Stimulated activated effector memory CD8-positive, alpha-beta T cell treated with anti-CD3 and anti-CD28 coated beads, Interleukin-12 subunit alpha, Interleukin-12 subunit beta, amount 100 ng/mL, for 72 hours (primary cell): Measurements from ENCODE around the gene TRIM71.
"Not testable (repeated sequence)": the region's sequence is repeated elsewhere in the genome, so short reads cannot be mapped to it uniquely, and the experiment has no call there.

ENCODE experiments used
- ATAC-seq: fragments of 150-1000 bp; cut with Tn5 transposase; 2 replicates; pipeline ENCODE4 v1.10.0; 2021
- DNase-seq, 2 donors: peaks; one replicate each; pipeline ENCODE4 v3.0.0; 2021 to 2022; ENCODE audit warnings: low spot score in 2 of 2
- H3K27ac Mint-ChIP-seq: one replicate; pipeline ENCODE4 v1.8.0; 2022; ENCODE audit warnings: mild to moderate bottlenecking, mixed read lengths
- H3K36me3 Mint-ChIP-seq: one replicate; pipeline ENCODE4 v1.8.0; 2022; ENCODE audit warnings: mild to moderate bottlenecking, mixed read lengths
- H3K4me1 Mint-ChIP-seq: one replicate; pipeline ENCODE4 v1.8.0; 2022; ENCODE audit warnings: mixed read lengths
- H3K4me3 Mint-ChIP-seq: one replicate; pipeline ENCODE4 v1.8.0; 2022; ENCODE audit warnings: mild to moderate bottlenecking, mixed read lengths
- H3K9me3 Mint-ChIP-seq: one replicate; pipeline ENCODE4 v1.8.0; 2022; ENCODE audit warnings: mixed read lengths

The TRIM71 gene

DNA sequence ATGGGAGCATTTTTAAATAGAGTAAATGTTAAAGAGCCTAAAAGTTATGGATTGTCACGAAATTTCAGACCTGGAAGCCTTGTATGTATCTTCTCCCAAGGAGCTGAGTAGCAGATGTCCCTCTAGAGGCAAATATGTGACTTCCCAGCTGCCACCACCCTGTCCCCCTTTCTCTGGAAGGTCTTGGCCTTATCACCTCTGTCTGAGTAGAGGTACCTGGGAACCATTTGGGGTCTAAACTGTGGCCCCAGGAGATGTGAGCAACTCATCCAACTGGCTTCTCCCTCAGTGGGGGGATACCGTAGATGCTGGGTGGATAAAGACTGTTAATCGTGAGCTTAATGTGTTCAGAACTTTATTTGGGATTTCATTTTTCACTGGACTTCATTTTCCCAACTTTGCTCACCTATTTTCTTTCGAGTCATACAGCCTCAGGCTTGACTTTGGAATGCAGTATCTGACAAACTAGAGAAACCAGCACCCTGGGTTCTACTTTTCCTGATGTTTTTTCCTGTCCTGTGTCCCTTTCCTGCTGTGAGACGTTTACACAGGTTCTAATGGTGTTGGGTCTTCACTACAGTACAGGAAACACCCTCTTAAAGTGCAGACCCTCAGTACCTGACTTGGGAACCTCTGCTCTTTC lies 80.3 kb downstream of the TRIM71 start:
- DNase-seq (no peak), ATAC-seq (no peak)
- no peak overlapping the region for H3K27ac Mint-ChIP-seq
- H3K9me3 Mint-ChIP-seq, result no peaks in the 10 kb centered on the region
- no peak overlapping the region for H3K4me3 Mint-ChIP-seq
- no peaks in the 10 kb centered on the region for H3K36me3 Mint-ChIP-seq
- no peaks in the 10 kb centered on the region for H3K4me1 Mint-ChIP-seq

DNA sequence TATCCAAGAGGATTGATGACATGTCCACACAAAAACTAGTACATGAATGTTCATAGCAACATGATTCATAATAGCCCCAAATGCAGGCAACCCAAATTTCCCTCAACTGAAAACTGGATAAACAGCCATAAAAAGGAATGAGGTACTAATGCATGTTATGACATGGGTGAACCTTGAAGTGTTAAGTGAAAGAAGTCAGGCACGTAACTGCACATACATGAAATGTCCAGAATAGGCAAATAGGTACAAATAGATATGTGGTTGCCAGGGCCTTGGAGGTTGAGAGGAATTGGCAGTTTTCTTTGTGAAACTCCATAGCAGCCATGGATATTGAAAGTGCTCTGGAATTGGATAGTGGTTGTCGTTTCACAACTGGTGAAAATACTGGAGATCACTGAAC lies 81.5 kb downstream of the TRIM71 start:
- DNase-seq (no peak), ATAC-seq (no peak)
- H3K4me3 Mint-ChIP-seq, result no peak overlapping the region
- no peak overlapping the region for H3K27ac Mint-ChIP-seq
- no peaks in the 10 kb centered on the region for H3K4me1 Mint-ChIP-seq
- no peaks in the 10 kb centered on the region for H3K9me3 Mint-ChIP-seq
- no peaks in the 10 kb centered on the region for H3K36me3 Mint-ChIP-seq

DNA sequence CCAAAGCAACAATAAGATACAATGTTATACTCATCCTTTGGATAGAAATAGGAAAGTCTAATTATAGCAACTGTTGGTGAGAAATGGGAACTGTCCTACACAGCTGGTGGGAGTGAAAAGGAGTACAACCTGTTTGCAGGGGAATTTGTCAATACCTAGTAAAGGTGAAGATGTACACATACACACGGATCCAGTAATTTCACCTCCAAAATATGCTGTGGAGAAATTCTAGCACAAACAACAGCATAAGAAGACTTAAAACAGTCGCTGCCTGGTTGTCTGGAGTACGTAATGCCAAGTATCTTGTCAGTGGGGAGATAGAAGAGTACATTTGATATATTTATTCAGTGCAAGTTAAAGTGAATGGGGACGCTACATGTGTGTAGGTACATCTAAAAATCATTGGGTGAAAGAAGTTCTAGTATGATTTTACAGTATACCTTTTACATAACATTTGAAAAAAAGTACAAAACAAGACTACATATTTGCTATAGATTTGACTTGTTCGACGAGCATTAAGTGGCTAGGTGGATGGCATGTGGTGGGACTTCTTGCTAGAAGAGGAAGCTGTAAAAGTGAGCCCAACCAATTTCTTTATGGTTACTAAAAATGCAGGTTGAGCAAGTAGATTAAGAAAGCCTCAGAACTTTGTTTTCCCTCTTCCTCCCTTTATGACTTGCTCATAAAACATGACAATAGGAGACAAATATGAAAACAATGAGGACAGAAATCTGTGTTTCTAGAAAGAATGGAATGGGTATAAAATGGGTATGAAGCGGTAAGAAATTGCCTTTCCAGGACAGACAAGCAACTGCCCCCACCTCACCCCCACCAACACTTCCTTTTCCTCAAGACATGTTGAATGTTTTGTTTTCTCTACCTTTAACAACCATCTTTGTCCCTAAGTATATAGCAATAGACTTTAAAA lies 83.5 kb downstream of the TRIM71 start:
- Mint-ChIP-seq H3K9me3 (no peaks in the 10 kb centered on the region), H3K4me1 (no peaks in the 10 kb centered on the region), H3K4me3 (no peak overlapping the region), H3K27ac (no peak overlapping the region), H3K36me3 (no peaks in the 10 kb centered on the region)
- DNase-seq, result no peak
- no peak for ATAC-seq

DNA sequence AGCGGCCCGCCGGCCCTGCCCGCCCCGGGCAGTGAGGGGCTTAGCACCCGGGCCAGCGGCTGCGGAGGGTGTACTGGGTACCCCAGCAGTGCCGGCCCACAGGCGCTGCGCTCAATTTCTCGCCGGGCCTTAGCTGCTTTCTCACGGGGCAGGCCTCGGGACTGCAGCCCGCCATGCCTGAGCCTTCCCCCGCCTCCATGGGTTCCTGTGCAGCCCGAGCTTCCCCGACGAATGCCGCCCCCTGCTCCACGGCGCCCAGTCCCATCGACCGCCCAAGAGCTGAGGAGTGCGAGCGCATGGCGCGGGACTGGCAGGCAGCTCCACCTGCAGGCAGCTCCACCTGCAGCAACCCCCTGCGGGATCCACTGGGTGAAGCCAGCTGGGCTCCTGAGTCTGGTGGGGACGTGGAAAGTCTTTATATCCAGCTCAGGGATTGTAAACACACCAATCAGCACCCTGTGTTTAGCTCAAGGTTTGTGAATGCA lies 85.1 kb downstream of the TRIM71 start:
- H3K27ac Mint-ChIP-seq, H3K4me1 Mint-ChIP-seq, H3K9me3 Mint-ChIP-seq, H3K36me3 Mint-ChIP-seq: not testable (repeated sequence)
- H3K4me3 Mint-ChIP-seq, result peak overlapping the region; percentile 52
- ATAC-seq, result peak; percentile 44
- peak in 1 of 2 donors; percentile 52 for DNase-seq

GRCh38 chr3:32903953-32904352 lies 86.2 kb downstream of the TRIM71 start:
- H3K9me3 Mint-ChIP-seq, result no peaks in the 10 kb centered on the region
- ATAC-seq, result no peak

DNA sequence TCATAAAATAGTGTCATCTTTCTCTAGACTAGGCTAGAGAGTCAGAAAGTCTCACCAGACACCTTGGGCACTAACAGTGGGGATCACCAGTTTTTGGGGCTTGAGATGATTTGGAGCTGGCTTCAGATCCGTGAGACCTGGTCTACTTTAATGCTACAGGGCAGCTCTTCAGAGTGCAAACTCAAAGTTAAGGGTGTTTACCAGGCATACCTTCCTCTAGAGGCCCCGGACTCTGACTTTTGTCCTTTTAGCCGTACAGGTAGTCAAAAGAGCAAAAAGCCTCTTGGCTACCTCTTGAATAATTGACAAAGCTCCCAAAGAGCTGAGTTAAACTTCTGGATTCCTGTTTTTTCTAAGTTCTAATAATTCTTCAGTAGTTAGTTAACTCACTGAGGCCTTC lies 92.2 kb downstream of the TRIM71 start:
- H3K4me1 Mint-ChIP-seq, result no peaks in the 10 kb centered on the region
- no peak overlapping the region for H3K27ac Mint-ChIP-seq
- H3K4me3 Mint-ChIP-seq, result no peak overlapping the region
- DNase-seq (no peak), ATAC-seq (no peak)
- H3K36me3 Mint-ChIP-seq, result no peaks in the 10 kb centered on the region
- H3K9me3 Mint-ChIP-seq, result no peaks in the 10 kb centered on the region

More at GRCh38 chr3:32903953-32904352, 86.2 kb downstream of the TRIM71 start:
- Mint-ChIP-seq H3K4me1 (no peaks in the 10 kb centered on the region), H3K36me3 (no peaks in the 10 kb centered on the region), H3K4me3 (no peak overlapping the region), H3K27ac (no peak overlapping the region)
- no peak for DNase-seq

GRCh38 chr3:32910954-32911353 lies 93.2 kb downstream of the TRIM71 start:
- Mint-ChIP-seq H3K9me3 (no peaks in the 10 kb centered on the region), H3K4me1 (no peaks in the 10 kb centered on the region), H3K4me3 (no peak overlapping the region), H3K36me3 (no peaks in the 10 kb centered on the region), H3K27ac (no peak overlapping the region)
- DNase-seq, result no peak
- no peak for ATAC-seq

GRCh38 chr3:32912046-32912445 lies 94.2 kb downstream of the TRIM71 start:
- Mint-ChIP-seq H3K36me3 (no peaks in the 10 kb centered on the region), H3K4me3 (no peak overlapping the region), H3K4me1 (no peaks in the 10 kb centered on the region), H3K9me3 (no peaks in the 10 kb centered on the region), H3K27ac (no peak overlapping the region)
- DNase-seq (no peak), ATAC-seq (no peak)

DNA sequence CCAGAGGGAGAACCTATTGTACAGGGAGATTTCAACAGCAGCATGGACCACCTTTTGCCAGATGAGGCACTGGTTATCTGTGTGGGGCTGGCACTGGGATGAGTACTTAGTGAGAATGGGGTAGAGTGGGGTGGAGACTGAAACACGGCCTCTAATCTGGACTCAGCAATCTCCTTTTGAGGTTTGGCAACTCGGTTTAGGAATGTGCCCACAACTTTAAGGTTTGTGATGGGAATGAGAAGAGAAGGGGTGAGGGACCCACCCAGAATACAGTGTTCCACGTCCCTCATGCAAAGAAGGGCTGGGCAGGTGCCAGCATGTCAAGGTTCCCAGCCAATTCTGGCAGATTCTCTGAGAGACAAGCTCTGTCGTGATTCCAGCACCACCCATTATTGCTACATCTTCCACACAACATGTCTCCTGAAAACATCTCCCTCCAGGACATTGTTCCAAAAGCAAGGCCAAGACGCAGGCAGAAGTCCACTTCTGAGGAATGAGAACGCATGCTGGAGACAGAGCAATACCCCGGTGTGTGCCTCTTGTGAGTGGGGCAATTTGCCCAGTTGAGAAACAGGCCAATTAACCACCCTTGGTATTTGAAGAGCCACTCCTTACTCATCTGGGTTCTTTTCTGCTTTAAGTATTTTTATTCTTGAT lies 96.1 kb downstream of the TRIM71 start:
- ATAC-seq (no peak), DNase-seq (no peak)
- Mint-ChIP-seq H3K27ac (no peak overlapping the region), H3K9me3 (no peaks in the 10 kb centered on the region), H3K4me1 (no peaks in the 10 kb centered on the region), H3K4me3 (no peak overlapping the region), H3K36me3 (no peaks in the 10 kb centered on the region)

DNA sequence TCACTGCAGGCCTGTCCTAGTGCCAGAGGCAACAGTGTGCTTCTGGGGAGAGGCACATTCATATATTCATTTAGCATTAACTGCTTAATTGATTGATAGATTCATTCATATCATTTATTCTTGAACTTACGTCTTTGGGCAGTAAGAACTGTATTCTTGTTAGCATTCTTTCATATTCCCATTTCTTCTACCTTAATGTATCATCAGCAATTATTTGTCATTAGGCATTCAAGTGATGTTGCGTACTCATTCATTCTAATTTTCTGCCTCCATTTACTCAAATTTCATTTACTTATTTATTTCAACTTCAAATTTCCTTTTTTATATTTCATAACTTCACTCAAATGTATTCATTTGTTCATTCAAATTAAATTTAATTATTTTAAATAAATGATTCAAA lies 102.1 kb downstream of the TRIM71 start:
- Mint-ChIP-seq H3K9me3 (no peaks in the 10 kb centered on the region), H3K36me3 (no peaks in the 10 kb centered on the region), H3K27ac (no peak overlapping the region), H3K4me1 (no peaks in the 10 kb centered on the region), H3K4me3 (no peak overlapping the region)
- DNase-seq, result no peak
- ATAC-seq, result no peak

GRCh38 chr3:32922078-32922477 lies 104.3 kb downstream of the TRIM71 start:
- Mint-ChIP-seq H3K4me1 (no peaks in the 10 kb centered on the region), H3K36me3 (no peaks in the 10 kb centered on the region), H3K27ac (no peak overlapping the region), H3K4me3 (no peak overlapping the region), H3K9me3 (no peaks in the 10 kb centered on the region)
- DNase-seq (no peak), ATAC-seq (no peak)

GRCh38 chr3:32930161-32930560 lies 112.4 kb downstream of the TRIM71 start:
- H3K4me1 Mint-ChIP-seq, result no peaks in the 10 kb centered on the region
- no peak overlapping the region for H3K4me3 Mint-ChIP-seq
- H3K27ac Mint-ChIP-seq, result no peak overlapping the region
- ATAC-seq (no peak), DNase-seq (no peak)
- no peaks in the 10 kb centered on the region for H3K9me3 Mint-ChIP-seq
- no peaks in the 10 kb centered on the region for H3K36me3 Mint-ChIP-seq

GRCh38 chr3:32931273-32931672 lies 113.5 kb downstream of the TRIM71 start:
- not testable (repeated sequence) for H3K4me3 Mint-ChIP-seq, H3K36me3 Mint-ChIP-seq, H3K27ac Mint-ChIP-seq, DNase-seq, H3K9me3 Mint-ChIP-seq, ATAC-seq, H3K4me1 Mint-ChIP-seq

- H3K27ac Mint-ChIP-seq, result no peak overlapping the region
Observed at GRCh38 chr3:32934150-32934742, 116.4 kb downstream of the TRIM71 start.

GRCh38 chr3:32937331-32937730 lies 119.5 kb downstream of the TRIM71 start:
- Mint-ChIP-seq H3K4me1 (no peaks in the 10 kb centered on the region), H3K4me3 (no peak overlapping the region), H3K36me3 (no peaks in the 10 kb centered on the region), H3K9me3 (no peaks in the 10 kb centered on the region), H3K27ac (no peak overlapping the region)
- ATAC-seq, result no peak
- no peak for DNase-seq

More at GRCh38 chr3:32934150-32934742, 116.4 kb downstream of the TRIM71 start:
- no peaks in the 10 kb centered on the region for H3K36me3 Mint-ChIP-seq
- no peak for ATAC-seq
- H3K4me1 Mint-ChIP-seq, result no peaks in the 10 kb centered on the region
- H3K9me3 Mint-ChIP-seq, result no peaks in the 10 kb centered on the region
- no peak overlapping the region for H3K4me3 Mint-ChIP-seq
- no peak for DNase-seq
